ENCODE results near the gene PRPF6. TPM values are rescaled to one million over a fixed set of nuclear protein-coding genes. Genes with fewer than 3 reads are reported as not detected.

PRPF6 gene
- total RNA-seq, 1 donor from 2014 or later = 52.6 TPM

- H3K27ac ChIP-seq (ENCODE audit: low read depth, low read length) = no peak overlapping the region
- H3K27me3 ChIP-seq (ENCODE audit: insufficient read depth, low read length) = peaks cover 36% of the 10 kb centered on the region
- Mint-ChIP-seq H3K4me3 (ENCODE audit: unreplicated experiment) (no peak overlapping the region), H3K4me1 (ENCODE audit: low read depth, unreplicated experiment) (peaks cover 6% of the 10 kb centered on the region), H3K36me3 (ENCODE audit: low read depth, unreplicated experiment) (no peaks in the 10 kb centered on the region), H3K27ac (ENCODE audit: unreplicated experiment) (no peak overlapping the region), H3K27me3 (ENCODE audit: low read depth, unreplicated experiment) (peaks cover 30% of the 10 kb centered on the region), H3K9me3 (ENCODE audit: unreplicated experiment) (no peaks in the 10 kb centered on the region)
- H2AFZ ChIP-seq (ENCODE audit: low read depth, low read length) = no peak overlapping the region
- no peak for DNase-seq (ENCODE audit: low read depth)
- H3K4me3 ChIP-seq (ENCODE audit: insufficient read depth, low read depth, low read length) = no peak overlapping the region
- H3K9me3 ChIP-seq (ENCODE audit: insufficient read depth, low read depth, low read length) = no peaks in the 10 kb centered on the region
- no peak overlapping the region for H3K4me2 ChIP-seq (ENCODE audit: low read length)
- H3K79me2 ChIP-seq (ENCODE audit: insufficient read depth, low read length) = no peaks in the 10 kb centered on the region
- H3K9ac ChIP-seq (ENCODE audit: low read length) = no peak overlapping the region
- peaks cover 3% of the 10 kb centered on the region for H3K4me1 ChIP-seq (ENCODE audit: insufficient read depth, low read length)
- no peak for FAIRE-seq
- peaks cover 12% of the 10 kb centered on the region for H4K20me1 ChIP-seq (ENCODE audit: insufficient read depth, low read length)
- TF ChIP-seq CTCF (IDR thresholded peaks at IDR 0.05; ENCODE audit: insufficient read depth, low read depth, low read length) (no peak), EZH2 (IDR thresholded peaks at IDR 0.05; ENCODE audit: insufficient read depth, low read length) (no peak)
- no peaks in the 10 kb centered on the region for H3K36me3 ChIP-seq (ENCODE audit: insufficient read depth, low read length)
Observed at GRCh38 chr20:64051561-64052325, 70.8 kb downstream of the PRPF6 start.

GRCh38 chr20:64052326-64052722 lies 71.4 kb downstream of the PRPF6 start:
- Mint-ChIP-seq H3K27ac (ENCODE audit: unreplicated experiment) (no peak overlapping the region), H3K9me3 (ENCODE audit: unreplicated experiment) (no peaks in the 10 kb centered on the region), H3K36me3 (ENCODE audit: low read depth, unreplicated experiment) (no peaks in the 10 kb centered on the region), H3K4me3 (ENCODE audit: unreplicated experiment) (no peak overlapping the region), H3K4me1 (ENCODE audit: low read depth, unreplicated experiment) (peaks cover 6% of the 10 kb centered on the region), H3K27me3 (ENCODE audit: low read depth, unreplicated experiment) (peaks cover 26% of the 10 kb centered on the region)
- Histone ChIP-seq H3K4me2 (ENCODE audit: low read length) (no peak overlapping the region), H3K4me3 (ENCODE audit: insufficient read depth, low read depth, low read length) (no peak overlapping the region), H3K27ac (ENCODE audit: low read depth, low read length) (no peak overlapping the region), H3K4me1 (ENCODE audit: insufficient read depth, low read length) (peaks cover 3% of the 10 kb centered on the region), H2AFZ (ENCODE audit: low read depth, low read length) (no peak overlapping the region), H3K9me3 (ENCODE audit: insufficient read depth, low read depth, low read length) (no peaks in the 10 kb centered on the region), H3K27me3 (ENCODE audit: insufficient read depth, low read length) (peaks cover 30% of the 10 kb centered on the region), H4K20me1 (ENCODE audit: insufficient read depth, low read length) (peaks cover 9% of the 10 kb centered on the region), H3K79me2 (ENCODE audit: insufficient read depth, low read length) (no peaks in the 10 kb centered on the region), H3K36me3 (ENCODE audit: insufficient read depth, low read length) (no peaks in the 10 kb centered on the region), H3K9ac (ENCODE audit: low read length) (no peak overlapping the region)
- no peak for DNase-seq (ENCODE audit: low read depth)
- no peak for FAIRE-seq
- TF ChIP-seq EZH2 (IDR thresholded peaks at IDR 0.05; ENCODE audit: insufficient read depth, low read length) = no peak
- TF ChIP-seq CTCF (IDR thresholded peaks at IDR 0.05; ENCODE audit: insufficient read depth, low read depth, low read length) = no peak
